ENCODE measurements around the gene ELFN1.

The ELFN1 gene

GRCh38 chr7:1709900-1710299, 39.8 kb downstream of the ELFN1 start:
- H4K20me1 ChIP-seq (ENCODE audit: insufficient read depth, low read length) = peaks cover 12% of the 10 kb centered on the region
- no peak overlapping the region for H3K4me2 ChIP-seq (ENCODE audit: insufficient read depth, low read length)
- TF ChIP-seq EZH2 (IDR thresholded peaks at IDR 0.05; ENCODE audit: borderline replicate concordance, low read depth, low read length, severe bottlenecking) = no peak
- TF ChIP-seq, protein P1, sequence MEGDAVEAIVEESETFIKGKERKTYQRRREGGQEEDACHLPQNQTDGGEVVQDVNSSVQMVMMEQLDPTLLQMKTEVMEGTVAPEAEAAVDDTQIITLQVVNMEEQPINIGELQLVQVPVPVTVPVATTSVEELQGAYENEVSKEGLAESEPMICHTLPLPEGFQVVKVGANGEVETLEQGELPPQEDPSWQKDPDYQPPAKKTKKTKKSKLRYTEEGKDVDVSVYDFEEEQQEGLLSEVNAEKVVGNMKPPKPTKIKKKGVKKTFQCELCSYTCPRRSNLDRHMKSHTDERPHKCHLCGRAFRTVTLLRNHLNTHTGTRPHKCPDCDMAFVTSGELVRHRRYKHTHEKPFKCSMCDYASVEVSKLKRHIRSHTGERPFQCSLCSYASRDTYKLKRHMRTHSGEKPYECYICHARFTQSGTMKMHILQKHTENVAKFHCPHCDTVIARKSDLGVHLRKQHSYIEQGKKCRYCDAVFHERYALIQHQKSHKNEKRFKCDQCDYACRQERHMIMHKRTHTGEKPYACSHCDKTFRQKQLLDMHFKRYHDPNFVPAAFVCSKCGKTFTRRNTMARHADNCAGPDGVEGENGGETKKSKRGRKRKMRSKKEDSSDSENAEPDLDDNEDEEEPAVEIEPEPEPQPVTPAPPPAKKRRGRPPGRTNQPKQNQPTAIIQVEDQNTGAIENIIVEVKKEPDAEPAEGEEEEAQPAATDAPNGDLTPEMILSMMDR (IDR thresholded peaks at IDR 0.05; ENCODE audit: borderline replicate concordance, extremely low read depth, low read length, poor library complexity, severe bottlenecking) = peak; percentile 64
- H3K36me3 ChIP-seq (ENCODE audit: insufficient read depth, low read length) = peaks cover 33% of the 10 kb centered on the region
- no peaks in the 10 kb centered on the region for H3K4me1 ChIP-seq (ENCODE audit: insufficient read depth, low read length)
- no peak overlapping the region for H3K9ac ChIP-seq (ENCODE audit: low read depth, low read length)
- no peak for DNase-seq
- H3K27ac ChIP-seq (ENCODE audit: low read length) = no peak overlapping the region
- H3K27me3 ChIP-seq (ENCODE audit: insufficient read depth, low read length, poor library complexity) = no peaks in the 10 kb centered on the region
- no peak overlapping the region for H3K4me3 ChIP-seq (ENCODE audit: low read depth in 1 of 2, low read length in 2 of 2)
- peaks cover 8% of the 10 kb centered on the region for H3K9me3 ChIP-seq (ENCODE audit: insufficient read depth, low read length, severe bottlenecking)
- no peak overlapping the region for H2AFZ ChIP-seq (ENCODE audit: low read depth, low read length)
- ATAC-seq (ENCODE audit: insufficient read depth, low read depth) = no peak
- no peaks in the 10 kb centered on the region for H3K79me2 ChIP-seq (ENCODE audit: insufficient read depth, low read length)

- Histone ChIP-seq H3K27me3 (ENCODE audit: insufficient read depth, low read length, poor library complexity) (no peaks in the 10 kb centered on the region), H4K20me1 (ENCODE audit: insufficient read depth, low read length) (peaks cover 16% of the 10 kb centered on the region; the same call in 1 of the 2 replicates), H3K9ac (ENCODE audit: low read depth, low read length) (no peak overlapping the region), H3K79me2 (ENCODE audit: insufficient read depth, low read length) (no peaks in the 10 kb centered on the region), H3K36me3 (ENCODE audit: insufficient read depth, low read length) (peaks cover 35% of the 10 kb centered on the region), H3K4me2 (ENCODE audit: insufficient read depth, low read length) (no peak overlapping the region), H2AFZ (ENCODE audit: low read depth, low read length) (no peak overlapping the region), H3K27ac (ENCODE audit: low read length) (no peak overlapping the region), H3K9me3 (ENCODE audit: insufficient read depth, low read length, severe bottlenecking) (peaks cover 8% of the 10 kb centered on the region), H3K4me1 (ENCODE audit: insufficient read depth, low read length) (no peaks in the 10 kb centered on the region), H3K4me3 (ENCODE audit: low read depth in 1 of 2, low read length in 2 of 2) (no peak overlapping the region)
- no peak for DNase-seq
- TF ChIP-seq, protein P1 (IDR thresholded peaks at IDR 0.05; ENCODE audit: borderline replicate concordance, extremely low read depth, low read length, poor library complexity, severe bottlenecking) = no peak
- no peak for TF ChIP-seq EZH2 (IDR thresholded peaks at IDR 0.05; ENCODE audit: borderline replicate concordance, low read depth, low read length, severe bottlenecking)
- no peak; the same call in 2 of the 3 replicates for ATAC-seq (ENCODE audit: insufficient read depth, low read depth)
Measured at GRCh38 chr7:1710936-1711335, 40.9 kb downstream of the ELFN1 start.

GRCh38 chr7:1712907-1713501, 42.9 kb downstream of the ELFN1 start:
- ATAC-seq (ENCODE audit: insufficient read depth, low read depth) = 0 out of 3 replicates have a peak, but pooled peaks have one; percentile 8
- peaks cover 8% of the 10 kb centered on the region for H3K9me3 ChIP-seq (ENCODE audit: insufficient read depth, low read length, severe bottlenecking)

More at GRCh38 chr7:1712907-1713501, 42.9 kb downstream of the ELFN1 start:
- Histone ChIP-seq H3K36me3 (ENCODE audit: insufficient read depth, low read length) (peaks cover 34% of the 10 kb centered on the region), H3K27ac (ENCODE audit: low read length) (no peak overlapping the region), H3K9ac (ENCODE audit: low read depth, low read length) (no peak overlapping the region), H2AFZ (ENCODE audit: low read depth, low read length) (no peak overlapping the region), H3K4me2 (ENCODE audit: insufficient read depth, low read length) (no peak overlapping the region), H3K79me2 (ENCODE audit: insufficient read depth, low read length) (no peaks in the 10 kb centered on the region), H3K4me3 (ENCODE audit: low read depth in 1 of 2, low read length in 2 of 2) (no peak overlapping the region), H3K27me3 (ENCODE audit: insufficient read depth, low read length, poor library complexity) (no peaks in the 10 kb centered on the region), H4K20me1 (ENCODE audit: insufficient read depth, low read length) (peaks cover 13% of the 10 kb centered on the region), H3K4me1 (ENCODE audit: insufficient read depth, low read length) (no peaks in the 10 kb centered on the region)
- no peak for TF ChIP-seq EZH2 (IDR thresholded peaks at IDR 0.05; ENCODE audit: borderline replicate concordance, low read depth, low read length, severe bottlenecking)
- TF ChIP-seq, protein P1 (IDR thresholded peaks at IDR 0.05; ENCODE audit: borderline replicate concordance, extremely low read depth, low read length, poor library complexity, severe bottlenecking) = no peak
- DNase-seq = no peak

Measured in DND-41 (cell line).